K562 (cell line): ENCODE results near the gene NLGN2. TPM values are rescaled to one million over a fixed set of nuclear protein-coding genes. Genes with fewer than 3 reads are reported as not detected.

Experiments
- CREM ChIP-seq: IDR thresholded peaks from 2 replicates; pipeline ENCODE4 v1.6.1; 2014; ENCODE audit warnings: antibody characterized with exemption, low read depth
- POLR3A ChIP-seq: IDR thresholded peaks from 2 replicates; pipeline ENCODE4 v1.6.1; 2011; ENCODE audit warnings: borderline replicate concordance, mild to moderate bottlenecking, moderate library complexity; ENCODE audit not compliant: insufficient read length, insufficient read depth; ENCODE audit errors: extremely low read depth
- ZNF644 ChIP-seq: fragments of 200-800 bp; sonication (Bioruptor generic); IDR thresholded peaks from 2 replicates; pipeline ENCODE4 v1.6.1; 2016; ENCODE audit warnings: low read depth, missing genetic modification characterization, missing compliant biosample characterization
- polyA plus RNA-seq, 8 experiments: library from polyadenylated mRNA; depleted of rRNA in 4 of 8; stranded (reverse) in 5 of 8; unstranded in 3 of 8; fragments of >200 nt; fragmentation: Nextera tagmentation in 2 of 8; fragmentation: Illumina TruSeq in 1 of 8; extraction: Ambion mirVana in 2 of 8; extraction: Trizol in 1 of 8; gene quantifications; 2 replicates each; pipeline versions ENCODE4 v1.2.1 to v1.2.3, GENCODE V29; 2011 to 2014; ENCODE audit warnings: inconsistent platforms in 1 of 8, missing spikeins in 1 of 8
- total RNA-seq, 7 experiments: library from RNA; depleted of rRNA in 6 of 7; stranded (reverse); fragments of >200 nt in 6 of 7; fragmentation: Illumina TruSeq in 2 of 7; extraction: Trizol in 2 of 7; gene quantifications; 2 replicates each; pipeline versions ENCODE4 v1.2.1 to v1.2.3, GENCODE V29; 2011 to 2021; ENCODE audit warnings: low replicate concordance in 1 of 7
- TF ChIP-seq, protein P1 (sequence below): fragments of 200-800 bp; sonication (Bioruptor generic); IDR thresholded peaks from 2 replicates; pipeline ENCODE4 v1.6.1; 2017; ENCODE audit warnings: missing genetic modification characterization, missing compliant biosample characterization
- TF ChIP-seq, protein P2 (sequence below): fragments of 250-450 bp; sonication (Bioruptor Pico); IDR thresholded peaks from 2 replicates; pipeline ENCODE4 v1.8.0; 2022; ENCODE audit warnings: moderate library complexity, mild to moderate bottlenecking, inconsistent platforms
- TF ChIP-seq, protein P3 (sequence below): fragments of 250-450 bp; sonication (Bioruptor Pico); IDR thresholded peaks from 2 replicates; pipeline ENCODE4 v1.4.0; 2020

NLGN2 gene
- total and polyA plus RNA-seq, 9 of the 15 experiments (the other 6 are each of a cell fraction or from before 2014, with no cell fraction given): 0.11 to 7.8 (median 0.77) TPM

DNA sequence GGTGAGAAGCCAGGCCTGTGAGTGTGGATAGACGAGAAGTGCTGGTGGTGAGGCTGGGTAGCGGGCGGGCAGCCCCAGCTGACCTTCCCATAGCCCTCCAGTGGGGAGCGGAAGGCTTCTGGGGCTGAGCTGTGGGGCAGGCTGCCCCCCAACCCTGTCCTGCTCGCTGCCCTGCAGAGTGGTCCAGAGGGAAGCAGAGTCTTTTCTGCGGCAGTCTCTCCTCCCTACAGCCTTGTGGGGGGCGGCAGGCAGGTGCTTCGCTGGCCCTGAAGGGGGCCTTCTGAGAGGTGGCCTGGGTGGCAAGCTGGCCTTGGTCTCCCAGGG, 3.7 kb downstream of the NLGN2 start (continued):
- TF ChIP-seq, protein P1, sequence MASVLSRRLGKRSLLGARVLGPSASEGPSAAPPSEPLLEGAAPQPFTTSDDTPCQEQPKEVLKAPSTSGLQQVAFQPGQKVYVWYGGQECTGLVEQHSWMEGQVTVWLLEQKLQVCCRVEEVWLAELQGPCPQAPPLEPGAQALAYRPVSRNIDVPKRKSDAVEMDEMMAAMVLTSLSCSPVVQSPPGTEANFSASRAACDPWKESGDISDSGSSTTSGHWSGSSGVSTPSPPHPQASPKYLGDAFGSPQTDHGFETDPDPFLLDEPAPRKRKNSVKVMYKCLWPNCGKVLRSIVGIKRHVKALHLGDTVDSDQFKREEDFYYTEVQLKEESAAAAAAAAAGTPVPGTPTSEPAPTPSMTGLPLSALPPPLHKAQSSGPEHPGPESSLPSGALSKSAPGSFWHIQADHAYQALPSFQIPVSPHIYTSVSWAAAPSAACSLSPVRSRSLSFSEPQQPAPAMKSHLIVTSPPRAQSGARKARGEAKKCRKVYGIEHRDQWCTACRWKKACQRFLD (CRISPR knock-in tag): no peak
- TF ChIP-seq, protein P2, sequence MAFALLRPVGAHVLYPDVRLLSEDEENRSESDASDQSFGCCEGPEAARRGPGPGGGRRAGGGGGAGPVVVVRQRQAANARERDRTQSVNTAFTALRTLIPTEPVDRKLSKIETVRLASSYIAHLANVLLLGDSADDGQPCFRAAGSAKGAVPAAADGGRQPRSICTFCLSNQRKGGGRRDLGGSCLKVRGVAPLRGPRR (CRISPR knock-in tag): no peak
- TF ChIP-seq ZNF644 (tag): no peak
- TF ChIP-seq, protein P3, sequence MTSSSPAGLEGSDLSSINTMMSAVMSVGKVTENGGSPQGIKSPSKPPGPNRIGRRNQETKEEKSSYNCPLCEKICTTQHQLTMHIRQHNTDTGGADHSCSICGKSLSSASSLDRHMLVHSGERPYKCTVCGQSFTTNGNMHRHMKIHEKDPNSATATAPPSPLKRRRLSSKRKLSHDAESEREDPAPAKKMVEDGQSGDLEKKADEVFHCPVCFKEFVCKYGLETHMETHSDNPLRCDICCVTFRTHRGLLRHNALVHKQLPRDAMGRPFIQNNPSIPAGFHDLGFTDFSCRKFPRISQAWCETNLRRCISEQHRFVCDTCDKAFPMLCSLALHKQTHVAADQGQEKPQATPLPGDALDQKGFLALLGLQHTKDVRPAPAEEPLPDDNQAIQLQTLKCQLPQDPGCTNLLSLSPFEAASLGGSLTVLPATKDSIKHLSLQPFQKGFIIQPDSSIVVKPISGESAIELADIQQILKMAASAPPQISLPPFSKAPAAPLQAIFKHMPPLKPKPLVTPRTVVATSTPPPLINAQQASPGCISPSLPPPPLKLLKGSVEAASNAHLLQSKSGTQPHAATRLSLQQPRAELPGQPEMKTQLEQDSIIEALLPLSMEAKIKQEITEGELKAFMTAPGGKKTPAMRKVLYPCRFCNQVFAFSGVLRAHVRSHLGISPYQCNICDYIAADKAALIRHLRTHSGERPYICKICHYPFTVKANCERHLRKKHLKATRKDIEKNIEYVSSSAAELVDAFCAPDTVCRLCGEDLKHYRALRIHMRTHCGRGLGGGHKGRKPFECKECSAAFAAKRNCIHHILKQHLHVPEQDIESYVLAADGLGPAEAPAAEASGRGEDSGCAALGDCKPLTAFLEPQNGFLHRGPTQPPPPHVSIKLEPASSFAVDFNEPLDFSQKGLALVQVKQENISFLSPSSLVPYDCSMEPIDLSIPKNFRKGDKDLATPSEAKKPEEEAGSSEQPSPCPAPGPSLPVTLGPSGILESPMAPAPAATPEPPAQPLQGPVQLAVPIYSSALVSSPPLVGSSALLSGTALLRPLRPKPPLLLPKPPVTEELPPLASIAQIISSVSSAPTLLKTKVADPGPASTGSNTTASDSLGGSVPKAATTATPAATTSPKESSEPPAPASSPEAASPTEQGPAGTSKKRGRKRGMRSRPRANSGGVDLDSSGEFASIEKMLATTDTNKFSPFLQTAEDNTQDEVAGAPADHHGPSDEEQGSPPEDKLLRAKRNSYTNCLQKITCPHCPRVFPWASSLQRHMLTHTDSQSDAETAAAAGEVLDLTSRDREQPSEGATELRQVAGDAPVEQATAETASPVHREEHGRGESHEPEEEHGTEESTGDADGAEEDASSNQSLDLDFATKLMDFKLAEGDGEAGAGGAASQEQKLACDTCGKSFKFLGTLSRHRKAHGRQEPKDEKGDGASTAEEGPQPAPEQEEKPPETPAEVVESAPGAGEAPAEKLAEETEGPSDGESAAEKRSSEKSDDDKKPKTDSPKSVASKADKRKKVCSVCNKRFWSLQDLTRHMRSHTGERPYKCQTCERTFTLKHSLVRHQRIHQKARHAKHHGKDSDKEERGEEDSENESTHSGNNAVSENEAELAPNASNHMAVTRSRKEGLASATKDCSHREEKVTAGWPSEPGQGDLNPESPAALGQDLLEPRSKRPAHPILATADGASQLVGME (CRISPR knock-in tag): no peak
- TF ChIP-seq POLR3A: no peak
- no peak for TF ChIP-seq CREM
